ENCODE data around the gene LRIF1. TPM values are rescaled to one million over a fixed set of nuclear protein-coding genes. Genes with fewer than 3 reads are reported as not detected.

The LRIF1 gene
- total and polyA plus RNA-seq, 2 of the 4 experiments (the other 2 are of a cell fraction), result 5.4 to 6.8 TPM

DNA sequence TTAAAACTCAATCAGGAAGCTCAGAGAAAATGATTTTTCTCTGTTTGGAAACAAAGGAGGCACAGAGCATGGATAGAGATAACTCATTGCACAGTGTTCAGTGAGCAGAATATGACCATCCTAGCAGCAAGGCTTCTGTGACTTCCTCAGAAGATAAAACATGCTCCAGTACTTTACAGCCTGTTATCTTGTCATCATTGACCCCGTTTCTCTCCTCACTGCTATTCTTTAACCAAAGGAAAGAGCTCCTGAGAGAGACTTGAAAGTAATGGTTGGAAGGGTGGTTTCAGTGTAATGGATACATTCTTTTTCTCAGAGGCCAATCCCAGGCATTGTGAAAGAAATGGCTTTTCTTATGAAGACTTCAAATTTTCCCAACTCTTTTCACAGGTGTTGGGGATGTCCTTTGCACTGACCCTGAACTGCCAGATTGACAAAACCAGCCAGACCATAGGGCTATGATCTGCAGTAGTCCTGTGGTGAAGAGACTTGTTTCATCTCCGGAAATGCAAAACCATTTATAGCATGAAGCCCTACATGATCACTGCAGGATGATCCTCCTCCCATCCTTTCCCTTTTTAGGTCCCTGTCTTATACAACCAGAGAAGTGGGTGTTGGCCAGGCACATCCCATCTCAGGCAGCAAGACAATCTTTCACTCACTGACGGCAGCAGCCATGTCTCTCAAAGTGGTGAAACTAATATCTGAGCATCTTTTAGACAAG is 64.8 kb downstream of the LRIF1 start:
- H3K9ac ChIP-seq (ENCODE audit: low read depth, low read length), result no peak overlapping the region
- no peak overlapping the region for H2BK120ac ChIP-seq (ENCODE audit: low read depth, low read length)
- intact Hi-C loops (cut with micrococcal nuclease), result no loop called here
- no peak overlapping the region for H3K14ac ChIP-seq (replicated peaks; ENCODE audit: low read depth, low read length)
- no peak overlapping the region for H2AFZ ChIP-seq (replicated peaks; ENCODE audit: low read length, poor library complexity)
- H3K79me1 ChIP-seq (ENCODE audit: low read depth in 1 of 2, low read length in 2 of 2), result no peaks in the 10 kb centered on the region
- H3K23ac ChIP-seq (ENCODE audit: low read depth, low read length), result no peak overlapping the region
- H3K4me3 ChIP-seq (ENCODE audit: insufficient read depth, low read depth, low read length), result no peak overlapping the region
- no peak overlapping the region for H3K56ac ChIP-seq (ENCODE audit: extremely low read depth, insufficient read depth, low read length)
- no peak overlapping the region for H2AK9ac ChIP-seq (replicated peaks; ENCODE audit: low read depth, low read length, poor library complexity)
- H3K9me1 ChIP-seq (ENCODE audit: insufficient read depth, low read length), result no peaks in the 10 kb centered on the region
- DNase-seq, result no peak
- in situ Hi-C loops (cut with MboI; ENCODE audit: low sequenced_read_pairs), result no loop called here
- no peaks in the 10 kb centered on the region for H3K27me3 ChIP-seq (ENCODE audit: control insufficient read depth, insufficient read depth, low read length)
- H2BK20ac ChIP-seq (ENCODE audit: low read depth, low read length), result no peak overlapping the region
- ATAC-seq (ENCODE audit: low read depth), result no peak
- H3K4me1 ChIP-seq (ENCODE audit: control insufficient read depth, insufficient read depth, low read length), result no peaks in the 10 kb centered on the region
- H3K36me3 ChIP-seq (ENCODE audit: control insufficient read depth, insufficient read depth, low read length), result no peaks in the 10 kb centered on the region
- TF ChIP-seq, protein P1, sequence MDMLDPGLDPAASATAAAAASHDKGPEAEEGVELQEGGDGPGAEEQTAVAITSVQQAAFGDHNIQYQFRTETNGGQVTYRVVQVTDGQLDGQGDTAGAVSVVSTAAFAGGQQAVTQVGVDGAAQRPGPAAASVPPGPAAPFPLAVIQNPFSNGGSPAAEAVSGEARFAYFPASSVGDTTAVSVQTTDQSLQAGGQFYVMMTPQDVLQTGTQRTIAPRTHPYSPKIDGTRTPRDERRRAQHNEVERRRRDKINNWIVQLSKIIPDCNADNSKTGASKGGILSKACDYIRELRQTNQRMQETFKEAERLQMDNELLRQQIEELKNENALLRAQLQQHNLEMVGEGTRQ (IDR thresholded peaks at IDR 0.05; ENCODE audit: low read depth, low read length), result no peak
- TF ChIP-seq SMC3 (IDR thresholded peaks at IDR 0.05; ENCODE audit: low read depth, low read length), result no peak
- TF ChIP-seq MAZ (IDR thresholded peaks at IDR 0.05; ENCODE audit: borderline replicate concordance, low read depth, low read length), result no peak
- TF ChIP-seq, protein P2, sequence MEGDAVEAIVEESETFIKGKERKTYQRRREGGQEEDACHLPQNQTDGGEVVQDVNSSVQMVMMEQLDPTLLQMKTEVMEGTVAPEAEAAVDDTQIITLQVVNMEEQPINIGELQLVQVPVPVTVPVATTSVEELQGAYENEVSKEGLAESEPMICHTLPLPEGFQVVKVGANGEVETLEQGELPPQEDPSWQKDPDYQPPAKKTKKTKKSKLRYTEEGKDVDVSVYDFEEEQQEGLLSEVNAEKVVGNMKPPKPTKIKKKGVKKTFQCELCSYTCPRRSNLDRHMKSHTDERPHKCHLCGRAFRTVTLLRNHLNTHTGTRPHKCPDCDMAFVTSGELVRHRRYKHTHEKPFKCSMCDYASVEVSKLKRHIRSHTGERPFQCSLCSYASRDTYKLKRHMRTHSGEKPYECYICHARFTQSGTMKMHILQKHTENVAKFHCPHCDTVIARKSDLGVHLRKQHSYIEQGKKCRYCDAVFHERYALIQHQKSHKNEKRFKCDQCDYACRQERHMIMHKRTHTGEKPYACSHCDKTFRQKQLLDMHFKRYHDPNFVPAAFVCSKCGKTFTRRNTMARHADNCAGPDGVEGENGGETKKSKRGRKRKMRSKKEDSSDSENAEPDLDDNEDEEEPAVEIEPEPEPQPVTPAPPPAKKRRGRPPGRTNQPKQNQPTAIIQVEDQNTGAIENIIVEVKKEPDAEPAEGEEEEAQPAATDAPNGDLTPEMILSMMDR (conservative IDR thresholded peaks at IDR 0.05; ENCODE audit: low read depth, low read length), result no peak
- TF ChIP-seq CEBPB (IDR thresholded peaks at IDR 0.05; ENCODE audit: low read depth, low read length), result no peak
- TF ChIP-seq CHD1 (IDR thresholded peaks at IDR 0.05; ENCODE audit: low read depth, low read length), result no peak
- TF ChIP-seq, protein P3, sequence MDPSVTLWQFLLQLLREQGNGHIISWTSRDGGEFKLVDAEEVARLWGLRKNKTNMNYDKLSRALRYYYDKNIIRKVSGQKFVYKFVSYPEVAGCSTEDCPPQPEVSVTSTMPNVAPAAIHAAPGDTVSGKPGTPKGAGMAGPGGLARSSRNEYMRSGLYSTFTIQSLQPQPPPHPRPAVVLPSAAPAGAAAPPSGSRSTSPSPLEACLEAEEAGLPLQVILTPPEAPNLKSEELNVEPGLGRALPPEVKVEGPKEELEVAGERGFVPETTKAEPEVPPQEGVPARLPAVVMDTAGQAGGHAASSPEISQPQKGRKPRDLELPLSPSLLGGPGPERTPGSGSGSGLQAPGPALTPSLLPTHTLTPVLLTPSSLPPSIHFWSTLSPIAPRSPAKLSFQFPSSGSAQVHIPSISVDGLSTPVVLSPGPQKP (IDR thresholded peaks at IDR 0.05; ENCODE audit: borderline replicate concordance, low read depth, low read length), result no peak
- no peak for TF ChIP-seq RCOR1 (IDR thresholded peaks at IDR 0.05; ENCODE audit: insufficient replicate concordance, low read length)
- TF ChIP-seq FOS (IDR thresholded peaks at IDR 0.05; ENCODE audit: low read depth, low read length), result no peak
- no peak for TF ChIP-seq MXI1 (IDR thresholded peaks at IDR 0.05; ENCODE audit: borderline replicate concordance, low read depth, low read length)
- no peak for TF ChIP-seq RAD21 (IDR thresholded peaks at IDR 0.05; ENCODE audit: low read length)
- no peak for TF ChIP-seq BHLHE40 (IDR thresholded peaks at IDR 0.05; ENCODE audit: low read depth, low read length)
- no peak for TF ChIP-seq RFX5 (IDR thresholded peaks at IDR 0.05; ENCODE audit: low read depth, low read length)
- WGBS, 2 experiments (ENCODE audit: extremely low coverage in 2 of 2, insufficient read length in 1 of 2), result 100% methylated on average over 1 of the region's 3 CpGs; no CpG with 5 or more reads in 1 of the 2 experiments
- no peak overlapping the region for H2BK5ac ChIP-seq (ENCODE audit: low read depth, low read length, poor library complexity, severe bottlenecking)
- no peak overlapping the region for H3K27ac ChIP-seq (ENCODE audit: insufficient read depth, low read length)
- BruUV-seq (replicated peaks), result no TSS peak
- no peak overlapping the region for H2AK5ac ChIP-seq (ENCODE audit: low read depth, low read length)
- H4K5ac ChIP-seq (ENCODE audit: low read depth, low read length), result no peak overlapping the region
- dilution Hi-C loops (cut with HindIII; ENCODE audit: low sequenced_read_pairs, unreplicated experiment), result no loop called here
- no peak overlapping the region for H3K4ac ChIP-seq (ENCODE audit: low read depth, low read length)
- H3K4me2 ChIP-seq (ENCODE audit: low read depth, low read length), result no peak overlapping the region
- POLR2A ChIA-PET (ENCODE audit: unreplicated experiment), result no interaction called here
- no peak overlapping the region for H4K91ac ChIP-seq (ENCODE audit: insufficient read depth, low read depth, low read length)
- no peak overlapping the region for H3K18ac ChIP-seq (ENCODE audit: low read depth, low read length)
- no peak overlapping the region for H4K8ac ChIP-seq (ENCODE audit: low read depth in 2 of 2, low read length in 2 of 2)
- no peaks in the 10 kb centered on the region for H3K9me3 ChIP-seq (ENCODE audit: control insufficient read depth, insufficient read depth, low read length)
- CTCF ChIA-PET, result no interaction called here
- H2BK15ac ChIP-seq (ENCODE audit: low read depth, low read length), result no peak overlapping the region
- H4K20me1 ChIP-seq (ENCODE audit: insufficient read depth, low read length), result no peaks in the 10 kb centered on the region
